A673 (cell line): Measurements from ENCODE around the gene MIS12.

Source experiments
- CTCF ChIP-seq: fragments of 300-800, 200-600 bp; sonication (generic); conservative IDR thresholded peaks from 2 replicates; pipeline ENCODE4 v1.5.1; 2017; ENCODE audit warnings: low read depth, mild to moderate bottlenecking, antibody characterized with exemption, low read length, moderate library complexity, mixed read lengths
- EZH2 ChIP-seq: fragments of 200-600 bp; sonication (generic); IDR thresholded peaks from 2 replicates; pipeline ENCODE4 v1.6.1; 2017; ENCODE audit warnings: borderline replicate concordance, low read depth, mild to moderate bottlenecking, mixed read lengths, antibody characterized with exemption, low read length; ENCODE audit not compliant: poor library complexity, severe bottlenecking

DNA sequence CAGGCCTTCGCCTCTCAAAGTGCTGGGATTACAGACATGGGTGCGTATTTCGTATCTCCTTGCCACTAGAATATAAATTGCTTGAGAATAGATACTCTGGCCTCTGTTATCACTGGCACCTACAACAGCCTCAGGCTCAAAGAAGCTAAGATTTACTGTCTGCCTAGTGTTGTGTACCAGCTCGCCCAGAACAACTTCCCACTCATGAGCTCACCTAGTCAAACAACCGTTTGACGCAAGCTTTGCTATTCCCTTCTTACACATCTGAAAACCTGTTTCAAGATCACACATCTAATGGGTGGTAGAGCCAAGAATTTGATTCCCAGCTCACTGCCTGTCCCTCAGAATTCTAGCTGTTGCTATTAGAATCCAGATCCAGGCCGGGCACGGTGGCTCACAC is 24.4 kb downstream of the MIS12 start:
- TF ChIP-seq CTCF = no peak
- TF ChIP-seq EZH2 = no peak
